Panc1 (cell line): ENCODE measurements around the gene NME4. TPM values are rescaled to one million over a fixed set of nuclear protein-coding genes. Genes with fewer than 3 reads are reported as not detected.
A peak's percentile ranks its signal among the peaks of the same experiment; 100 is the strongest.

ENCODE experiments used
- ATAC-seq: fragments of 200-7000 bp; cut with Tn5 transposase; 2 replicates; pipeline ENCODE4 v1.9.1; 2020; ENCODE audit warnings: mild to moderate bottlenecking, moderate library complexity
- BruUV-seq: library from RNA; stranded (reverse); fragments of 400-500 nt; replicated peaks from 2 replicates; lab custom pipeline; 2021; lab: Mats Ljungman, UMichigan
- CTCF ChIA-PET: fragments of 300-600 bp; sonication (Branson Sonifier 250); formaldehyde crosslinking; loops from one replicate; lab custom pipeline; 2022; ENCODE audit warnings: antibody characterized with exemption; lab: Charles Lee
- POLR2A ChIA-PET: fragments of 300-600 bp; sonication (Branson Sonifier 250); formaldehyde crosslinking; loops from one replicate; lab custom pipeline; 2022; ENCODE audit warnings: antibody characterized with exemption; lab: Charles Lee
- DNase-seq: peaks from one replicate; pipeline ENCODE4 v3.0.0-alpha.2; 2010; ENCODE audit warnings: low read depth, low spot score
- H3K27ac ChIP-seq: 2 replicates; pipeline ENCODE4 v1.5.1; 2011; ENCODE audit warnings: mild to moderate bottlenecking, low read length, inconsistent platforms
- H3K27me3 ChIP-seq: fragments of 200-500 bp; sonication (Bioruptor generic); 2 replicates; pipeline ENCODE4 v1.6.0; 2014; ENCODE audit warnings: low read length, inconsistent platforms; ENCODE audit not compliant: control insufficient read depth, insufficient read depth
- H3K36me3 ChIP-seq: fragments of 200-500 bp; sonication (Bioruptor generic); 2 replicates; pipeline ENCODE4 v1.5.1; 2014; ENCODE audit warnings: inconsistent platforms, mild to moderate bottlenecking, low read length, moderate library complexity; ENCODE audit not compliant: control insufficient read depth, insufficient read depth
- H3K4me1 ChIP-seq: 2 replicates; pipeline ENCODE4 v1.5.1; 2011; ENCODE audit warnings: inconsistent platforms, mild to moderate bottlenecking, low read length, moderate library complexity; ENCODE audit not compliant: control insufficient read depth, insufficient read depth
- H3K4me3 ChIP-seq, 2 experiments: 2 replicates each; pipeline ENCODE4 v1.5.1; 2011 to 2012; ENCODE audit warnings: low read depth in 2 of 2, low read length in 2 of 2, mild to moderate bottlenecking in 2 of 2, inconsistent platforms in 1 of 2, moderate library complexity in 1 of 2
- H3K9me3 ChIP-seq: fragments of 200-500 bp; sonication (Bioruptor generic); 2 replicates; pipeline ENCODE4 v1.5.1; 2014; ENCODE audit warnings: low read depth, mild to moderate bottlenecking, inconsistent platforms, low read length, moderate library complexity; ENCODE audit not compliant: control insufficient read depth, insufficient read depth
- POLR2AphosphoS5 ChIP-seq: IDR thresholded peaks from 2 replicates; pipeline ENCODE4 v1.6.1; 2012; ENCODE audit warnings: mild to moderate bottlenecking, low read depth, low read length, moderate library complexity
- SIN3A ChIP-seq: IDR thresholded peaks from 2 replicates; pipeline ENCODE4 v1.6.1; 2012; ENCODE audit warnings: low read depth, mild to moderate bottlenecking, low read length, moderate library complexity, borderline replicate concordance; ENCODE audit not compliant: insufficient read depth
- TCF7L2 ChIP-seq: IDR thresholded peaks from 2 replicates; pipeline ENCODE4 v1.6.1; 2011; ENCODE audit warnings: mild to moderate bottlenecking, low read depth, low read length, inconsistent platforms
- in situ Hi-C: cut with HindIII; loops from 2 replicates; pipeline ENCODE4 v1.10.0; 2016; ENCODE audit warnings: low sequenced_read_pairs, low pct_unique_long_range_greater_than_20kb
- intact Hi-C: fragments of 100-400 bp; cut with micrococcal nuclease; formaldehyde crosslinking; loops from one replicate; pipeline ENCODE4 v1.10.0; 2022; ENCODE audit not compliant: unreplicated experiment
- total RNA-seq: library from RNA; stranded (reverse); gene quantifications from one replicate; pipeline ENCODE4 v1.2.1, GENCODE V29; 2021; ENCODE audit not compliant: unreplicated experiment
- TF ChIP-seq, protein P1 (sequence below), 2 experiments: IDR thresholded peaks; 2 replicates each; pipeline ENCODE4 v1.6.1; 2011 to 2012; ENCODE audit warnings: low read depth in 2 of 2, control low read depth in 1 of 2, low read length in 1 of 2, mild to moderate bottlenecking in 1 of 2, moderate library complexity in 1 of 2; ENCODE audit not compliant: insufficient read depth in 1 of 2
- TF ChIP-seq, protein P2 (sequence below): fragments of 450-650 bp; IDR thresholded peaks from 2 replicates; pipeline ENCODE4 v1.5.1; 2017; ENCODE audit warnings: mild to moderate bottlenecking

Gene NME4
- total RNA-seq, 1 experiment from 2014 or later = 500 TPM

- peak overlapping the region; percentile 31 to 47 for H3K4me3 ChIP-seq
- in situ Hi-C loops (no loop called here), intact Hi-C loops (no loop called here)
- CTCF ChIA-PET = no interaction called here
- H3K4me1 ChIP-seq = peaks cover 19% of the 10 kb centered on the region
- no peak for TF ChIP-seq SIN3A
- no peak for TF ChIP-seq TCF7L2
- TF ChIP-seq, protein P1, sequence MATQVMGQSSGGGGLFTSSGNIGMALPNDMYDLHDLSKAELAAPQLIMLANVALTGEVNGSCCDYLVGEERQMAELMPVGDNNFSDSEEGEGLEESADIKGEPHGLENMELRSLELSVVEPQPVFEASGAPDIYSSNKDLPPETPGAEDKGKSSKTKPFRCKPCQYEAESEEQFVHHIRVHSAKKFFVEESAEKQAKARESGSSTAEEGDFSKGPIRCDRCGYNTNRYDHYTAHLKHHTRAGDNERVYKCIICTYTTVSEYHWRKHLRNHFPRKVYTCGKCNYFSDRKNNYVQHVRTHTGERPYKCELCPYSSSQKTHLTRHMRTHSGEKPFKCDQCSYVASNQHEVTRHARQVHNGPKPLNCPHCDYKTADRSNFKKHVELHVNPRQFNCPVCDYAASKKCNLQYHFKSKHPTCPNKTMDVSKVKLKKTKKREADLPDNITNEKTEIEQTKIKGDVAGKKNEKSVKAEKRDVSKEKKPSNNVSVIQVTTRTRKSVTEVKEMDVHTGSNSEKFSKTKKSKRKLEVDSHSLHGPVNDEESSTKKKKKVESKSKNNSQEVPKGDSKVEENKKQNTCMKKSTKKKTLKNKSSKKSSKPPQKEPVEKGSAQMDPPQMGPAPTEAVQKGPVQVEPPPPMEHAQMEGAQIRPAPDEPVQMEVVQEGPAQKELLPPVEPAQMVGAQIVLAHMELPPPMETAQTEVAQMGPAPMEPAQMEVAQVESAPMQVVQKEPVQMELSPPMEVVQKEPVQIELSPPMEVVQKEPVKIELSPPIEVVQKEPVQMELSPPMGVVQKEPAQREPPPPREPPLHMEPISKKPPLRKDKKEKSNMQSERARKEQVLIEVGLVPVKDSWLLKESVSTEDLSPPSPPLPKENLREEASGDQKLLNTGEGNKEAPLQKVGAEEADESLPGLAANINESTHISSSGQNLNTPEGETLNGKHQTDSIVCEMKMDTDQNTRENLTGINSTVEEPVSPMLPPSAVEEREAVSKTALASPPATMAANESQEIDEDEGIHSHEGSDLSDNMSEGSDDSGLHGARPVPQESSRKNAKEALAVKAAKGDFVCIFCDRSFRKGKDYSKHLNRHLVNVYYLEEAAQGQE (IDR thresholded peaks at IDR 0.05; ENCODE audit: insufficient read depth in 1 of 2, low read depth in 2 of 2, low read length in 1 of 2) = no peak
- no peak for TF ChIP-seq POLR2AphosphoS5
- TF ChIP-seq, protein P2, sequence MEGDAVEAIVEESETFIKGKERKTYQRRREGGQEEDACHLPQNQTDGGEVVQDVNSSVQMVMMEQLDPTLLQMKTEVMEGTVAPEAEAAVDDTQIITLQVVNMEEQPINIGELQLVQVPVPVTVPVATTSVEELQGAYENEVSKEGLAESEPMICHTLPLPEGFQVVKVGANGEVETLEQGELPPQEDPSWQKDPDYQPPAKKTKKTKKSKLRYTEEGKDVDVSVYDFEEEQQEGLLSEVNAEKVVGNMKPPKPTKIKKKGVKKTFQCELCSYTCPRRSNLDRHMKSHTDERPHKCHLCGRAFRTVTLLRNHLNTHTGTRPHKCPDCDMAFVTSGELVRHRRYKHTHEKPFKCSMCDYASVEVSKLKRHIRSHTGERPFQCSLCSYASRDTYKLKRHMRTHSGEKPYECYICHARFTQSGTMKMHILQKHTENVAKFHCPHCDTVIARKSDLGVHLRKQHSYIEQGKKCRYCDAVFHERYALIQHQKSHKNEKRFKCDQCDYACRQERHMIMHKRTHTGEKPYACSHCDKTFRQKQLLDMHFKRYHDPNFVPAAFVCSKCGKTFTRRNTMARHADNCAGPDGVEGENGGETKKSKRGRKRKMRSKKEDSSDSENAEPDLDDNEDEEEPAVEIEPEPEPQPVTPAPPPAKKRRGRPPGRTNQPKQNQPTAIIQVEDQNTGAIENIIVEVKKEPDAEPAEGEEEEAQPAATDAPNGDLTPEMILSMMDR = no peak
- POLR2A ChIA-PET = no interaction called here
- BruUV-seq = TSS peak; percentile 73
- H3K27ac ChIP-seq = peak overlapping the region; percentile 54; the same call in 1 of the 2 replicates
- DNase-seq (no peak), ATAC-seq (no peak)
- H3K36me3 ChIP-seq = no peaks in the 10 kb centered on the region; the same call in 1 of the 2 replicates
- no peaks in the 10 kb centered on the region for H3K27me3 ChIP-seq
- no peaks in the 10 kb centered on the region for H3K9me3 ChIP-seq
These were observed 27.6 kb upstream of the NME4 start for GRCh38 chr16:369275-369865.

- ATAC-seq (peak; percentile 51), DNase-seq (no peak)
- Histone ChIP-seq H3K4me3 (peak overlapping the region; percentile 31 to 47), H3K27me3 (no peaks in the 10 kb centered on the region), H3K9me3 (no peaks in the 10 kb centered on the region), H3K27ac (peak overlapping the region; percentile 54; the same call in 1 of the 2 replicates), H3K4me1 (peaks cover 17% of the 10 kb centered on the region), H3K36me3 (no peaks in the 10 kb centered on the region; the same call in 1 of the 2 replicates)
- no TSS peak for BruUV-seq
- POLR2A ChIA-PET = interaction anchor here (0.7 kb wide), 1 partner anchor 31 kb away, joined by 3 read pairs; no protein-coding TSS in a partner anchor
- intact Hi-C loops (no loop called here), in situ Hi-C loops (no loop called here)
- no peak for TF ChIP-seq TCF7L2
- CTCF ChIA-PET = no interaction called here
These were observed 27.0 kb upstream of the NME4 start for GRCh38 chr16:369866-370436.

GRCh38 chr16:370443-370842, 26.6 kb upstream of the NME4 start, which contains the start of gene MRPL28:
Gene MRPL28, minus strand, starts transcription at chr16:370538. Its CDS starts 320 bp downstream, at chr16:370218.
- peaks cover 17% of the 10 kb centered on the region for H3K4me1 ChIP-seq
- no TSS peak for BruUV-seq
- peak within 1 kb of the TSS; percentile 34 to 47 for H3K4me3 ChIP-seq
- ChIA-PET POLR2A (interaction anchor here (0.7 kb wide), 1 partner anchor 30 kb away, joined by 3 read pairs; no protein-coding TSS in a partner anchor), CTCF (no interaction called here)
- ATAC-seq (peak; percentile 91), DNase-seq (peak; percentile 82)
- no peaks in the 10 kb centered on the region for H3K9me3 ChIP-seq
- intact Hi-C loops (no loop called here), in situ Hi-C loops (no loop called here)
- 0 out of 2 replicates have a peak, but pooled peaks have one; percentile 51 for TF ChIP-seq SIN3A
- TF ChIP-seq POLR2AphosphoS5 = peak; percentile 93
- TF ChIP-seq, protein P2 = no peak
- H3K27me3 ChIP-seq = no peaks in the 10 kb centered on the region
- no peaks in the 10 kb centered on the region; the same call in 1 of the 2 replicates for H3K36me3 ChIP-seq
- H3K27ac ChIP-seq = peak within 1 kb of the TSS; percentile 80
